ENCODE results near the gene SMIM36.

DNA sequence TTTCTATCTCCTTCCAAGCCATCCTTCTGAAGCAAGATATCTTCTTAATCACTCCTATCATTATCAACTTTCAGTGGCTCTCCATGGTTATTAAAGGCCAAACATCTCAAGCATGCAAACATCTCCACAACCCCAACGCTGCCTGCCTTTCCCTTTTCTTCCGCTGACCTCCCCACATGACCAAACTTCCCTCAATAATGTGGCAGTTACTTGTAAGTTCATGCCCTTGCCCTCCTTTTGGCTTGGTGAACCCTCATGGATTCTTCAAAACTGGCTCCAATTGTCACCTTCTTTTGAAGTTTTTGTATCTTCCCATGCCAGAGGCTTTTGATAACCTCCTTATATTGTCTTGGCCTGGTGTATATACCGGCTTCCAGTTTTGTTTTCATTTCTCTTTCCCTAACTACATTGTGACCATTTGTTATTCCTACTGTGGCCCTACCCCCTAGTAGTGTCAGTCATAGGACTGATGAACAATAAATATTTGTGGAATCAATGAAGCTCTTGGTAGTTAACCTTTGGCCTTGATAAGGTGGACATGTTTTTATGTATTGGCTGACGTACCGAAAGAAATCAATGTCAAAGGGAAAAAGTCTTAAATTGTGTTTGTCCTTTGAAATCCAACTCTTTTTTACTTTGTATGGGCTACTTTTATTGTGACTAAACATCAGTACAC lies 19.9 kb upstream of the SMIM36 start:
- no peak for TF ChIP-seq POLR2AphosphoS5 (IDR thresholded peaks at IDR 0.05; ENCODE audit: low read depth, low read length)
- TF ChIP-seq TAF1 (IDR thresholded peaks at IDR 0.05; ENCODE audit: borderline replicate concordance, insufficient read depth, low read length): no peak
- TF ChIP-seq, protein P1, sequence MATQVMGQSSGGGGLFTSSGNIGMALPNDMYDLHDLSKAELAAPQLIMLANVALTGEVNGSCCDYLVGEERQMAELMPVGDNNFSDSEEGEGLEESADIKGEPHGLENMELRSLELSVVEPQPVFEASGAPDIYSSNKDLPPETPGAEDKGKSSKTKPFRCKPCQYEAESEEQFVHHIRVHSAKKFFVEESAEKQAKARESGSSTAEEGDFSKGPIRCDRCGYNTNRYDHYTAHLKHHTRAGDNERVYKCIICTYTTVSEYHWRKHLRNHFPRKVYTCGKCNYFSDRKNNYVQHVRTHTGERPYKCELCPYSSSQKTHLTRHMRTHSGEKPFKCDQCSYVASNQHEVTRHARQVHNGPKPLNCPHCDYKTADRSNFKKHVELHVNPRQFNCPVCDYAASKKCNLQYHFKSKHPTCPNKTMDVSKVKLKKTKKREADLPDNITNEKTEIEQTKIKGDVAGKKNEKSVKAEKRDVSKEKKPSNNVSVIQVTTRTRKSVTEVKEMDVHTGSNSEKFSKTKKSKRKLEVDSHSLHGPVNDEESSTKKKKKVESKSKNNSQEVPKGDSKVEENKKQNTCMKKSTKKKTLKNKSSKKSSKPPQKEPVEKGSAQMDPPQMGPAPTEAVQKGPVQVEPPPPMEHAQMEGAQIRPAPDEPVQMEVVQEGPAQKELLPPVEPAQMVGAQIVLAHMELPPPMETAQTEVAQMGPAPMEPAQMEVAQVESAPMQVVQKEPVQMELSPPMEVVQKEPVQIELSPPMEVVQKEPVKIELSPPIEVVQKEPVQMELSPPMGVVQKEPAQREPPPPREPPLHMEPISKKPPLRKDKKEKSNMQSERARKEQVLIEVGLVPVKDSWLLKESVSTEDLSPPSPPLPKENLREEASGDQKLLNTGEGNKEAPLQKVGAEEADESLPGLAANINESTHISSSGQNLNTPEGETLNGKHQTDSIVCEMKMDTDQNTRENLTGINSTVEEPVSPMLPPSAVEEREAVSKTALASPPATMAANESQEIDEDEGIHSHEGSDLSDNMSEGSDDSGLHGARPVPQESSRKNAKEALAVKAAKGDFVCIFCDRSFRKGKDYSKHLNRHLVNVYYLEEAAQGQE (IDR thresholded peaks at IDR 0.05; ENCODE audit: insufficient read depth in 1 of 2, low read depth in 2 of 2, low read length in 2 of 2): no peak
- no peak for TF ChIP-seq SIN3A (IDR thresholded peaks at IDR 0.05; ENCODE audit: borderline replicate concordance, insufficient read depth, low read length)
